M059J (cell line): ENCODE data around the gene RNU1-4. TPM values are rescaled to one million over a fixed set of nuclear protein-coding genes. Genes with fewer than 3 reads are reported as not detected.
A peak's percentile ranks its signal among the peaks of the same experiment; 100 is the strongest.
"Not testable (repeated sequence)": the region's sequence is repeated elsewhere in the genome, so short reads cannot be mapped to it uniquely, and the experiment has no call there.

Source experiments
- DNase-seq: peaks from one replicate; pipeline ENCODE4 v3.0.0-alpha.2; 2012; ENCODE audit warnings: low read depth
- total RNA-seq: library from RNA; depleted of rRNA; stranded (reverse); fragments of >200 nt; shearing (Covaris generic); gene quantifications from 2 replicates; pipeline ENCODE4 v1.2.3, GENCODE V29; 2014

Gene RNU1-4
- total RNA-seq, 1 experiment from 2014 or later: not detected

DNA sequence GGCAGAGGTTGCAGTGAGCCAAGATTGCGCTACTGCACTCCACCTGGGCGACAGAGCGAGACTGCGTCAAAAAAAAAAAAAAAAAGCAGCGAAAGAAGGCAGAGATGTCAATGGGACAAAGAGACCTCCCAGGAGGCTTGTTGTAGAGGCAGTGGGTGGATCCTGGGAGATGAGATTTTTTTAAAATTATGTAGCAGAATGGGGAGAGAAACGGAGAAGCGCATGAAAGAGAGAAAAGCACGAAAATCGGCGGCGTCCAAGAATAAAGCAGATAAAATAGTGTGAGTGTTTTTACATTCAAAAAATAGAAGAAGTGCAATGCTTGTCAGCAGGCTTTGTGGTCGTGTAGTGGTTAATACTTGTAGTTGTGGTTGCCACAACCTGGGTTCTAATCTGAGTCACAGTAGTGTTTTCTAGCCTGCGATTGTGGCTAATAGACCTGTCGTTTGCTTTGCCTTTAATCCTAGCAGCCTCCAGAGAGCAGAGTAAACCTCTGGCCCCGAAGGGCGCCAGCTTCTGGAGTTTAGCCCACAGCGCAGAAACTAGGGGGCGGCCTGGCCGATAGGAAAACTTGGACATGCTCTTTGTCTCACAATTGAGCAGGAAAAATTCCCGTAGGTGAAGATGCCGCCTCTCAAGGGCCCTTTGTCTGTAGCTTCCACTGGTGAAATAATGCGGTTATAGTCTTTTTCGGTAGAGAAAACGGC, 11.9 kb upstream of the RNU1-4 start:
- DNase-seq: not testable (repeated sequence)

DNA sequence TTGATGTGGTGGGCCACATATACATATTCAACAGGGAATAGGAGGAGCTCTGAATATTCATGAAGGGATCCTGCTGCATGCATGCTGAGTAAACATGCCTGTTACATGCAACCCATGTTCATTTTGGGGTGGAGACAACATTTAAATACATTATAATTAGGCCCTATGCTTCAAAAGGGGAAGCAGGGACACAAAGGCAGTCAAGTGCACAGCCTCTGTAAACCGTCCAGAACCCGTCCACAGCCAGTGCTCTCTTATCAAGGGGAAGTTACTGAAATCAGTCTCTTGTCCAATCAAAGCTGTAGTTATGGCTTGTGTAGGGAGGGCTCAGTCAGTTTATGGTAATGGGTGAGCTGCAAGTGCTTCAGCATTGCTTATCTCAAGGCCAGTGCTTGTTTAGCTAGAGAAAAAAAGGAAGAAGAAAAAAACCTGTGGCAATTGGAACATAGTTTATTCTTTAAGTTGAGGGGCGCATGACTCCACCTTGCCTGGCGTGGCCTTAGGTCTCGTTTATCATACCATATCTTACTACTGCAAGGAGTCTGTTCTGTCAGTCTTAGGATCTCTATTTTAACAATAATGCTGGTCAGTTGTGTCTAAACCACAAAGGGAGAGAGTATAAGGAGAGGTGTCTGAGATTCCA, 7.9 kb upstream of the RNU1-4 start:
- not testable (repeated sequence) for DNase-seq

DNA sequence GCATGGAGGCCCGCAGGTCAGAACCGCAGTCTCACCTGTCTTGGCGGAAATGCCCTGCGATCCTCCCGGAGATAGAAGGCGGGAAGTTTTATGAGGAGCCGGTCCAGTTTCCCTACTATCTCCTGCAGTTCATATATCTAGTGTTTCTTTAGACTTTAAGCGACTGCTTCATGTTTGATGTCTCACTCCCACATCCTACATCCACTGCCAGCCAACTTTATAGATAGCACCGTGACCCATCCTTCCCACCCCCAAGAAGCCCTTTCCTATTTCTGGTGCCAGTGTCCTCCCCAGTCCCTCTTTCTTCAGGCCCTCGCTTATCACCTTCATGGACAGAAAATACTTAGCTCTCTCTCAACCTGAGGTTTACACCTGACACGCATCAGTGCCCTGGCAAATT, 914 bp downstream of the RNU1-4 start:
- DNase-seq: not testable (repeated sequence)

DNA sequence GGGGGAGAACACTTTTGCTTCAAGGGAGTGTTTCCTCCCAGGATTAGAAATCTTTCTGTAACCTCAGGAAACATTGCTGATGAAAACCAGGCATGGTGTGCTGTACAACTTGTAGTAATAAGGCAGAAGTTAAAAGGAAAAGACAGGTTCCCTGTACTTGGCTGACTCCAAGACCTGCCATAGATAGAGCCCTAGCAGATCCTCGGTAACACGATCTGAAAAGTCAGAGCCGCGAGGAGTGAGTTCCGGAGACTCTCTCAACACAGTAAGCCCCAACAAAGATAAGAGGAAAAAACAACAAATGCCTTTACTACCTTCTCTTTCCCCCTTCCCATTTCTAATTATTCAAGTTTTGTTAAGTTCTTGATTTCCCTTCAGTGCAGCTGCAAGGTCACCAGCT, 7.3 kb downstream of the RNU1-4 start:
- not testable (repeated sequence) for DNase-seq

DNA sequence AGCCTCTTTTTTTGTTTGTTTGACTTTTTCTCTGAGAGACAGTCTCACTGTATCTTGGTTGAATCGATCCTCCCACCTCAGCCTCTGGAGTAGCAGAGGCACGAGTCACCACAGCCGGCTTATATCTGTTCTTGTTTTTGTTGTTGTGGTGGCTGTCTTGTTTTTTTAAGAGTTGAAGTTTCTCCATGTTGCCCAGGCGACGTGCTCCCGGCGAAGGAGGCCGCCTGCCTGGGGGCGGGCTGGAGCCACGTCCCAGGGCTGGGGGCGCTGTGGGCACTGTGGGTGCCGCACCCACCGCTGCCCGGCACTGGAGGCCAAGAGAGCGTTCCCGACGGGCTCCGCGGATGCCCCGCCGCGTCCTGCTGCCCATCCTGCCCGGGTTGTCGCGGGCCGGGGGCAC, 8.4 kb downstream of the RNU1-4 start:
- not testable (repeated sequence) for DNase-seq

DNA sequence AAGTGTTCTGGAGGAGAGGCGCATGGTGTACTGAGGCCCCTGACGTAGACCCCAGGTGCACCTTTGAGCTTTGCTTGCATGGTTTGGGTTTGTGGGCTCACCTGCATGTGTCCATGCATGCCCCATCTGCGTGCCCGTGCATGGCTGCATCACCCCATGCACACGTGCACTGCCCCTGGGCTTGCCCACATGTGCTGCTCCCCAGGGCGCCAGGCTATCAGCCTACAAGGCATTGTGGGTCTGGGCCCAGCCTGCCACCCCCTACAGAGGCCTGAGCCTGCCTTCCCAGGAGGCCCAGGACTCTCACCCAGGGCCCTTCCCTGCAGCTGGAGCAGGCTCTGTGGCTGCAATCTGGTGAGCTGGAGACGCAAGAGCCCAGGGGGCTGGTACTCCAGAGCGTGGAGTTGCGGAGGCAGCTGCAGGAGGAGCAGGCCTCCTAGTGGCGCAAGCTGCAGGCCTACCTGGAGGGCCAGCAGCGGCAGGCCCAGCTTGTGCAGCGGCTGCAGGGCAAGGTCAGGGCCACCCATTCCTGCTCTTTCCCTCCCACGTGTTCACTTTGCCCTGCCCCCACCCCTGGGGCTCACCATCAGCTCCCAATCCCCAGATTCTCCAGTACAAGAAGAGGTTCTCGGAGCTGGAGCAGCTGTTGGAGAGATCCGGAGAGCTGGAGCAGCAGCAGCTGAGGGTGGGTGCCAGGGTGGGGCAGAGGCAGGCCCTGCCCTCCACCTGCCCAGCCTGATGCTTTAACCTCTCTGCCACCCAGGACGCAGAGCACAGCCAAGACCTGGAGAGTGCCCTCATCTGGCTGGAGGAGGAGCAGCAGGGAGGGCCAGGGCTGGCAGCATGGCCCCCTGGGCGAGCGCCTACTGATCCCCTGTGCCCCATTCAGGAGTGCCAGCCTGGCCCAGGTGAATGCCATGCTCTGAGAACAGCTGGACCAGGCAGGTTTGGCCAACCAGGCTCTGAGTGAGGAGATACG, 9.9 kb downstream of the RNU1-4 start:
- not testable (repeated sequence) for DNase-seq

DNA sequence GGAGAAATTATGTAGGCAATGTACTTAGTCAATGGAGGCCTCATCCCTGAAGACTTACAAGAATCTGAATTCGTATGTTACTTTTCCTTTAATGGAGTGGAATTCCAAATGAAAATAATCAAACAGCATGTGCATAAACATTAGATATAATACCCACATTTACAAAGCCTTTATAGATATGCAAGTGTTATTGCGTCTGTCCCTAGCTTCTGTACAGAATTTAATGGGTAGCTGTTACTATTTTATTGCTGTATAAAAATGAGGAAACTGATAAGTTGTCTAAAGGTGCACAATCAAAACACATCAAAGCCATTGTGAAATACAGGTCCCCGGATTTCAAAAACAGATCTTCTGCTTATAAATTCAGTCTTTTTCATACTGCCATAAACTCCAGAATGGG, 12.5 kb downstream of the RNU1-4 start:
- not testable (repeated sequence) for DNase-seq

DNA sequence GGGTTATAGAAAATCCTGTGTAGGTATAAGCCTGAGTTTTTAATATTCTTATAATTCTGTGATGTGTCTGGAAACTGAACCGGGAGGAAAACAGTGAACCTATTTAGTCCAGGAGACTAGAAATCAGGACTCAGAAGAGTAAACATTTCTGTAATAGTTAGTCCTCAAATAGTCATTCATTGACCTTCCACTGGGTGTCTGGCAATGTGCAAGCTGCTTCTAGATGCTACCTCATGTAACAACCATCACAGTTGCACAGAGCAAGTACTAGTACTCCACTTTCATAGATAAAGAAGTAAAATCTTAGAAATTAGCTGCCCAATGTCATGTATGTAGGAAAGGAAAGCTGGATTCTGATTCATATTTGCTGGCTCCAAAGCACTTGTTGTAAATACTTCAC, 15.1 kb downstream of the RNU1-4 start:
- DNase-seq: not testable (repeated sequence)

DNA sequence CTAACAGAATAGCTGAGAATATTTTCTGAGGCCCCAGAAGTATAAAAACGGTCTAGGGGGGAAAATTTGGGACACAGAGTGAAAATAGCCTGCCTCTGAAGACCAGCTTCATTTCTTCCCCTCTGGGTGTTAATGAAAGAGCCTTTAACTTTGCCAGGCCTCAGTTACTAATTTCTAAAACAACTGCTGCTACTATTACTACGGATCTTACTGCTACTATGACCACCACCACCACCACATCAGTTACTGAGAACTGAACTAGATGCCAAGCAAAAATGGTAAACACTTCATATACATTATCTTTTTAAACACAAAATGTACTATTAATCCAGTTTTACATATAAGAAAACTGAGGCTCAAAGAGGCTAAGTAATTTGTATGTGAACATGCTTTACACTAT, 15.6 kb downstream of the RNU1-4 start:
- not testable (repeated sequence) for DNase-seq

DNA sequence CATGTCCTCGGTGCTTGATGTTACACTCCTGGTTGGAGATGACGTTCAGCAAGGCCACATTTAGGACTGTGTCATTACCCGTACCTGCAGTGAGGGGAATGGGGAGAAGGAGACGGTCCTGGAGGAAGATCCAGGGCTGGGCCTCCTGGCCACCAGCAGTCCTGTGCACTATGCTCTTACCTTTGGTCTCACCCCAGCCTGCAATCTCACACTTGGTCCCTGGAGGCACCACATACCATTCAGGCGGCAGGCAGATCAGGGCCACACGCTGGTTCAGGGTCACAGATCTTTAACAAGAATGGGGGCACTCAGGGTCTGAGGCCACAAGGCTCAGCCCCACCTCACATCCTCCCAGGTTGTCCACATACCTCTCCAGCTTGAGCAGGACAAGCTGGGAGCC, 17.3 kb downstream of the RNU1-4 start:
- not testable (repeated sequence) for DNase-seq

DNA sequence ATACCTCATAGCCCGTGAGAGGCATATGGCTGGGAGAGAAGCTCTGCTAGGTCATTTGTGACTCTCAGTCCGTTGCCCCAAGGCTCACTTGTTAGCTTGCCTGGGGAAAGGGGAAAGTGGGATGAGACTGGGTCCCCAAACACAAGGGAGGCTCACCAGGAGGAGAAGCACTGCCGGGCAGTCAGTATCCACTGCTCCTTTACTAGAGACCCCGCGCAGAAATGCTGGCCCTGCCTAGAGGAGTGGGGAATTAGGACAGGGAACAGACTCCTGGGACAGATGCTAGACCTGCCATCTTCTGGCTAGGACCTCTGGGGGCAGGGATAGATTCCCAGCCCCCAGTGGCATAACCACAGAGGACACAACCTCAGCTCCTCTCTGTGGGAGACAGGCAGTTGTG, 17.7 kb downstream of the RNU1-4 start:
- DNase-seq: not testable (repeated sequence)

DNA sequence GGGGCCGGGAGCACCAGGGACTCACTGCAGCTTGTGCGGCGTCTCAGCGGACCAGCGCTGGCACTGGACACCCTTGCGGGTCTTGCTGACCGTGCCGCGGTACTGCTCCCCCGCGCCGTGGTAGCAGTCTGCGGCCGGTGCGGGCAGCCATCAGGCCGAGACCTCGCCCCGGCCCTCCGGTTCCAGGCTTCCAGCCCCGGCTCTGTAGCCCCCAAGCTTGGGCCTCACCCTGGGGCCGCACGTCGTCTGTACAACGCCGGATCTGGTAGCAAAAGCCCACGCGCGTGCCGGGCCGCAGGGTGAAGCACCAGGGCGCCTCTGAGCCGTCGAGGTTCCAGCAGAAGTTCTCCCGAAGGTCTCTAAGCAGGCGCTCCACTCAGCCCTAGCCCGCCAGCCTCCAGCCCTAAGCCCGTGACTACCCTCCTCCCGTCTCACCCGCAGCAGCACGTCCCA, 18.8 kb downstream of the RNU1-4 start:
- DNase-seq: not testable (repeated sequence)

DNA sequence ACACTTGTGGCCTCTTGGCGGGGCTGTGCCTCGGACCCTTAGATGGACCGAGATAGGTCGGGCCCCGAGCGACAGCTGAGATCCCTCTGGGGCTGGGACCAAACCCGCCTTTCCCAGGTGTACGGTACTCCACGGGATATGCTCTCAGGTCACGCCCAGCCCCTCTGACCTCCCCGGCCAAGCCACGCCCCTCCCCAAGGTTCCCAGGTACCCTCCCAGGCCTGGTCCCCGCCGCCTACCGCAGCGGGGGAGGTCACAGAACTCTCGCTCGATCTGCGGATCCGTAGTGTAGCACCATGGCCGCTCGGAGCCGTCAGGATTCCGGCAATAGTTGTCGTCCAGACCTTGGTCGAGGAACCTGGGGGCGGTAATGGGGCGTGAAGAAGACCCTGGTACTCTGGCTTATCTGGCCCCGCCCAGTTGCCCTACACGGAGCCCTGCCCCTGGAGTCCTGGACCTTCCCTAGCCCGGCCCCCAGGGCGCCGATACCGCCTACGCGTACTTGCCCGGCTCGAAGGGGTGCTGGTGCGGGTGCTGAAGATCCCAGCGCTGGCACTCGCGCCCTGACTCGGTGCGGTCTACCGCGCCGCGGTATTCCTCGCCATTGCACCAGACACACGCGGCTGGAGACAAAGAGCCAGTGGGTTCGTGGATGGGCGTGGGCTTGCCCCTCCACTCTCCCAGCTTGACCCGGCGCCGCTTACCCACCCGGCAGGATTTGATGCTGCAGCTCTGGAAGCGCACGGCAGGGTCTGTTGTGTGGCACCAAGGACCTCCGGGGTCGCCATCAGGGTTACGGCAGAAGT, 19.5 kb downstream of the RNU1-4 start:
- DNase-seq: not testable (repeated sequence)

DNA sequence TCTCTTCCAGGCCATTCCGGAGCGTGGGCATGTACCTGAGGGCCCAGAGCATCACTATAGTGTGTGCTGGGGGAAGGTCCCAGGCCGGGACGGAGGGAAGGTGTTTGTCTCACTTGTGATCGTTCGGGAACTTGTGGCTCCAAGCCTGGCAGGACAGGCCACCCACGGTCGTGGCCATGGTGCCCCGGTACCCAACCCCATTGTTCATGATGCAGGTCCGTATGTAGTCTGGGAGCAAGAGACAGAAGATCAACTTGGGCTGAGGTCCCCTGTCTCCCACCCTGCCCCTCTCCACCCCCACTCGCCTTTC, 20.1 kb downstream of the RNU1-4 start:
- DNase-seq: not testable (repeated sequence)

DNA sequence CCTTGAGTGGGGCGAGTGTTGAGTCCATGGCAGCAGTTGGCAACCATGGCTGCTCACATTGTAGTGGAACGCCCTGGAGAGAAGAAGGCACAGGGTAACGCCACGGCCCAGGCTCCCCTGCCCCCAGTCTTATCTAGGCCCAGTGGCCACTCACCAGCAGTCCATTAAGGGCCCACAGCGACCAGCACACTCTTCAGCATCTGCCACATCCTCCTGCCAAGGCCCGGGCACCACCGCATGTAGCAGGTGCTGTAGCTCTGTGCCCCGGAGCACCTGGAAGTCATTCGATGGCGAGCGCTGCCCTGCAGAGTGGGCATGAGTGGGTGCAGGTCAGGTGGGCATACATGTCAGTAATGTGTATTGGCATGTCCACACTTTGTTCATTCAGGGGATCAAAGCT, 20.5 kb downstream of the RNU1-4 start:
- not testable (repeated sequence) for DNase-seq

DNA sequence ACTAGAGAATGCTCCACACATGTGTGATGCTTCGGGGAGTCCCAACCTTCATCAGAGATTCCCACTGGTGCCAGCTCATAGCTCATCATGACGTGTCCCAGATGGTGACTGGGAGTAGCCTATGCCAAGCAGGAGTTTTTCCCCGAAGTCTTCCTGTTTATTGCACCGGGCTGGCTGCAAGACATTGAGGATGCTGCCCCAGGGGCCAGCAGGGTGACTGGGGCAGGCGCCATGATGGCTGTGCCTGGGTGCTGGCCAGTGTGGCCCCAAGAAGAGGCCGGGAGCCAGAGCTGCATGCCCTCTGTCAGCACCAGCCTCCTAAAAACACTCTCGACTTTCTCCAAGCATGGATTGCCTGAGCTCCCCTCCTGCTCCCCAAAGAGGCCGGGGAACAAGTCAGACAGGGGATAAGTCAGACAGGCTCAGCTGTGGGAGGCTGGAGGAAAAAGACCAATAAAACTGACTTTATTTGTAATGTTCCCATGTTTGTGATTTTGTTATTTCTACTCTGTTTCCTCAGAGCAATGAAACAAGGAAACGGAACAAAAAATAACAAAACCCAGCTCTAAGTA, 24.0 kb downstream of the RNU1-4 start:
- peak; percentile 73 for DNase-seq

DNA sequence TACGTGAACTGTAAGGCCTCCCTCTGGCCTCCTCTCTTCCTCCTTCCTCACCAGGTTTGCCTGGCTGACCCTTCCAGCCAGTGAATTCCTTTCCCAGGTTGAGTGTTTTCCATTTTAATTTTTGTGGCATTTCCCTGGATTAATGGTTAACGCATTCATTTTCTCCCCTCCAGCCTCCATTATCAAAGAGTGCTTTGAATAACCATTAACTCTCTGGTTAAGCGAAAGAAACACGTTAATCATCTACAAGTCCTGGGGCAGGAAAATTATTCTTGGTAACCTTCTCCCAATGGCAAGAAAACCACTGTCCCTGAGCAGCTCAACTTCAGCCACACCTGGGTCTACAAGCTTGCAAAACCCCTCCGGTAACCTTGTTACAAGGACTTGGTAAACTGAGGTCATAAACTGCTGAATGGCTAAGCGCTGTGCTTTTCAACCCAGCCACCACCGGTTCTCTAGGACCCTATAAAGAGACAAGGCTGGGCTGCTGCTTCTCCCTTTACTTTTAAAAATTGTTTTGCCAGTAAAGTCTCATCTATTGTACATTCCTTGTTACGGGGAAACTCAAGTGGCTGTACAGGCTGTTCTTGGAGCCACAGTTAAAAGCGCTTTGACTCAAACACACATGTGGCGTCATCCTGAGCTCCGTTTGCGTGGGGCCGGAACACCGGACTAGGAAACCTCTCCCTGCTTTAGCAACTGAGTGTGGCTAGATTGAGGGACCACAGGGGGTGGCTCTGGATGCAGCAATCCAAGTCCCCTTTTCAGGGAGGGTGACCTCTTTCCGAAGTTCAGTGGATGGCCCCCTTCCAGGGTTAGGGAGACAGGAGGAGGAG, 24.7 kb downstream of the RNU1-4 start:
- DNase-seq: not testable (repeated sequence)

DNA sequence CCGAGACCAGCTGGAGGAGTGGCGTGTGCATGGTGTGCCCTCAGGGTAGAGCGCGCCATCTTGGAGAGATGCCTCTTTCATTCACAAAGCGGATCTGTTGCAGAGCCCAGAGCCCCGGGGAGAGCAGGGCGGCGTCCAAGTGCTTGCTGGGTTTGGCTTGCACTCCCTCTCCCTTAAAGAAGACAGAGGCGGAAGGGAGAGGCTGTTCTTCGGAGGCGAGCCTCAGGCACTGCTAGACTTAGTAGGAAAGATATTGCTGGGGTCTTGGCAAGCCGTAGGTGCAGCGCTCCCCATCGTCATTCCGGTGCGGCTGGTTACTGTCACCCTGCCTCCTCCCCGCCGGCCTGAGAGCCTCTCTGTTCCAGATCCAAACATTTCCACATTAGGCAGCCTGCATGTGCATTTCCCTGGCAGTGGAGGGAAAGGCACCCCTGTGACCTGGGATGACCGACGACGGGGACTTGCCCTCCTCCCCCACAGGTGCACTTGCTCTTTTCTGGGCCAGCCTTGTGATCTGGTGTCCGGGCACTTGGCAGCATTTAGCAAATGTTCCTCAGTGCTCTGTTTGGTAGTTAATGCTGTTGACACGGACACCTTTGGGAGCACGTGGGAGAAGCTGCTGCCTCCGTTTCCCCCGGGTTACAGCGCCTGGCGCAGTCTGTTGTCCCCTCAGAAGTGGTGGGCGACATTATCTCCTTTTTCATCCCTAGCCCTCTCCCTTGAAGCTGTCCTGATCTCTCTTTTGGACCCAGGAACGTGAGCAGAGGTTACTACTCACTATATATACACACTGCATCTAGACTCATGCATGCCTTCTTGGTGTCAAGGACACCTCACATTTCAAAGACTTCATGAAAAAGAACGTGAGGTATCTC, 25.7 kb downstream of the RNU1-4 start:
- not testable (repeated sequence) for DNase-seq

DNA sequence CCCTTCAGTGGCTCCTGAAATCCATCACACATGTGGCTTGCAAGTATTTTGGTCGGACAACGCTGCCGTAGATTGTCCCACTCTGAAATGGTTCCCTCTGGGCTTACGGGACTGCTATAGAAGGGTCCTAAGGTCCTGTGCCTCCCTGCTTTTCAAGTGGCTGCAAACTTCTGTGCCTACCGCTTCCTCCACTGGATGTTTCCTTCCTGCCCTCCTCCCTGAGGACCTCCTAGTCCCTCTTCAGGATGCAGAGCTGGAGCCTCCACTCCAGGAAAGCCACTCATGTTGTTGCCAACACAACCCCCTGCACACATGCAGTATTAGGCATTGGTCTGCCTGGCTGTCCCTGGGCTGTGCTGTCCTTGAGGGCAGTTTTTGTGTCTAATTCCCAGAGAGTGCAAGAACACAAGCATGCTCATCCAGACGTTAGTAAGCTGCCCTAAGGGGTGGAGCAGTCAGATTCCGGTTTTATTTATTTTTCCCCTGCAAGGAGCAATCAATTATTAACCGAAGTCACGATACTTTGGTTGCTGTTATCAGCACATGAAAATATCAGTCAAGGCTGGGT, 26.5 kb downstream of the RNU1-4 start:
- DNase-seq: not testable (repeated sequence)
